Measurements from ENCODE around the gene LTBP3.

LTBP3 gene

GRCh38 chr11:65551572-65552387, 6.4 kb downstream of the LTBP3 start:
- DNase-seq (ENCODE audit: low read depth), result no peak
- peak; percentile 48 for TF ChIP-seq CTCF (conservative IDR thresholded peaks at IDR 0.05; ENCODE audit: low read depth, low read length)
- no peak overlapping the region for H3K4me3 ChIP-seq (ENCODE audit: low read depth, low read length)

GRCh38 chr11:65549096-65549495, 9.1 kb downstream of the LTBP3 start:
- DNase-seq (ENCODE audit: low read depth), result no peak
- TF ChIP-seq CTCF (conservative IDR thresholded peaks at IDR 0.05; ENCODE audit: low read depth, low read length), result no peak
- no peak overlapping the region for H3K4me3 ChIP-seq (ENCODE audit: low read depth, low read length)

DNA sequence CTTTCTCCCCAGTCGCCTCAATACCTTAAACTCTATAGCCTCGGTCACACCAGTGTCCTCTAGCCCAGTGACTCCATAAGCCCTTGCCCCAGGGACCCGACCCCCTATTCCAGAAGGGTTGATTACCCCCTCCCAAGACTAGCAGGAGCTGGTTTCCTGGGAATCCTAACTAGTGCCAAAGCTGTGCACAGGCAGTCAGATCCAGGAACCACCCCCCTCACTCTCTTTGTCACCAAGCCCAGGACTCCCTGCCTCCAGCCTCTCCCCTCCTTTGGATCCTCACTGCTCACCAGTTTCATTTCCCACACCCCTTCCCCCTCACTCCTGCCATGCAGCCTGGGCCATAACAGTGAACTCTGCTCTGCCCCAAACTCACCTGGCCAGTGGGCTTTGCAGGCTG, 9.8 kb downstream of the LTBP3 start:
- no peak overlapping the region for H3K4me3 ChIP-seq (ENCODE audit: low read depth, low read length)
- TF ChIP-seq CTCF (conservative IDR thresholded peaks at IDR 0.05; ENCODE audit: low read depth, low read length), result no peak
- no peak for DNase-seq (ENCODE audit: low read depth)

DNA sequence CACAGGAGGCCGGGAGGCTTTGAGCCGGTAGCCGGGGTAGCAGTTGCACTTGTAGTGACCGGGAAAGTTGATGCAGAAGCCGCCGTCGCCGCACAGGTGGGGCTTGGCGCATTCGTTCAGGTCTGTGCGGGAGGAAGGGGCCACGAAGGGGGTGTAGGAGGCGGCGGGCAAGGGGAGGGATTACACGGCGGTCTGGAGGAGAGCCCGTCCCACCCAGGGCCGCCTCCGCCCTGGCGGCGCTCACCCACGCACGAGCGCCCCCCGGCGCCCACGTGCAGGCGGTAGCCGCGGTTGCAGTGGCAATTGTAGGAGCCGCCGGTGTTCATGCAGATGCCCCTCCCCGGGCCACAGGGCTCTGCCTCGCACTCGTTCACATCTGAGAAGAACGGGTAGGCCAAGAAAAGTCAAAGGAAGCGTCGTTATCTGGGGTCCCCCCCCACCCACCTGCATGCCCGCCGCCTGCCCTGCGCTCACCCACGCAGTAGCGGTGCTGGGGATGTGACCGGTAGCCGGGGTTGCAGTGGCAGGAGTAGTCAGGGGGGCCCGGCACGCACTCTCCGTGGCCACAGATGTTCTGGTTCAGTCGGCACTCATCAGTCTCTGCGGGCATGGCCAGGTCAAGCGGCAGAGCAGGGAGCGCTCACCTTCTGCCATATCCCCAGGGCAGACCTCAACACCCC, 10.6 kb downstream of the LTBP3 start:
- no peak for DNase-seq (ENCODE audit: low read depth)
- no peak for TF ChIP-seq CTCF (conservative IDR thresholded peaks at IDR 0.05; ENCODE audit: low read depth, low read length)

DNA sequence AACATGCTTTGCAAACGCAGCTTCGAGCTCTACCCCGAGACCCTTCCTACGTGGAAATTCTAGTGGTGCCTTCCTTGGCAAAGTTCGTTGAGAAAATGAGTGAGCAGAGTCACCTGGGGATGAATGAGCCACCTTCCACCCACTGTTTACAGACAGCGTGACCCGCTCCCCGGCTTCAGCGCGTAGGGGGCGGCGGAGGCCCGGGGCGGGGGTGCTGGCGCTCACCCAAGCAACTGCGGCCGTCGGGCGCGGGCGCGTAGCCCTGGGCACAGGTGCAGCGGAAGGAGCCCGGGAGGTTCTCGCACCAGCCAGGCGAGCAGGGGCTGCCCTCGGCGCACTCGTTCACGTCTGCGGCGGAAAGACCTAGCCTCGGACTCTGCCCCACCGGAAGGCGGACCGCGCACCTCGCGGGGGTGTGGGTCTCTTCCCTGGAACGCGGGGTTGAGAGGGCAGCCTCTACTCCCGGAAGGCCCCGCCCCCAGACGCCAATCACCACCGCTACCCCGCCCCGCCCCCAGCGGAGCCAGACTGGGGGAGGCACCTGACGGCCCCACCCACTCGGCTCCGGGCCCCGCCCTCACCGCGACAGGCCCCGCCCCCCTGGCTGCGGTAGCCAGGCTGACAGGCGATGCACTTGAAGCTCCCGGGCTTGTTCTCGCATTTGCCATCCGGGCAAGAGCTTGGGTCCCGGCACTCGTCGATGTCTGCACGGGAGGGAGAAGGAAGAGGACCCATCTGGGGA, 11.8 kb downstream of the LTBP3 start:
- no peak for DNase-seq (ENCODE audit: low read depth)
- no peak overlapping the region for H3K4me3 ChIP-seq (ENCODE audit: low read depth, low read length)
- TF ChIP-seq CTCF (conservative IDR thresholded peaks at IDR 0.05; ENCODE audit: low read depth, low read length), result no peak

More for the DNA sequence above, 10.6 kb downstream of the LTBP3 start:
- H3K4me3 ChIP-seq (ENCODE audit: low read depth, low read length), result no peak overlapping the region

DNA sequence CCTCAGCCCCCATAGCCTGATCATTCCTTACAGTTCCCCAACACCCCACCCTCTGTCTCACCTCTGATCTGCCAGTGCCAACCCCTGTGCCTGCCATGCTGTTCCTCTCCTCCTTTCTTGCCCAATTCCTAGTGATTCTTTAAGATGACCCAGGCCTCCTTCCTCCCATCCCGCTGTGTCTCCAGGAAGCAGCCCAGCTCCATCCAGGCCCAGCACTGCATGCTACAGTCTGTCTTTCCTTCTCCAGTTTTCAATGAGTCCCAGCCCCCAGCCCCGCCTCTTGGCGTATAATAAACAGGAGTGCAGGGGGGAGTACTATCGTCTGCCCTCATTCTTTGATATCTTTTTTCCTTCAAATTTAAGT, 12.3 kb downstream of the LTBP3 start:
- DNase-seq (ENCODE audit: low read depth), result no peak
- no peak overlapping the region for H3K4me3 ChIP-seq (ENCODE audit: low read depth, low read length)
- no peak for TF ChIP-seq CTCF (conservative IDR thresholded peaks at IDR 0.05; ENCODE audit: low read depth, low read length)

All from choroid plexus epithelial cell (primary cell).